GM19099 (cell line): Measurements from ENCODE around the gene PPTC7.

ENCODE experiments used
- POLR2A ChIP-seq: IDR thresholded peaks from 3 replicates; pipeline ENCODE4 v1.6.1; 2011; ENCODE audit warnings: low read depth; ENCODE audit not compliant: insufficient read length; ENCODE audit errors: extremely low read depth

Gene PPTC7

GRCh38 chr12:110514363-110514762 lies 68.8 kb downstream of the PPTC7 start:
- no peak for TF ChIP-seq POLR2A

DNA sequence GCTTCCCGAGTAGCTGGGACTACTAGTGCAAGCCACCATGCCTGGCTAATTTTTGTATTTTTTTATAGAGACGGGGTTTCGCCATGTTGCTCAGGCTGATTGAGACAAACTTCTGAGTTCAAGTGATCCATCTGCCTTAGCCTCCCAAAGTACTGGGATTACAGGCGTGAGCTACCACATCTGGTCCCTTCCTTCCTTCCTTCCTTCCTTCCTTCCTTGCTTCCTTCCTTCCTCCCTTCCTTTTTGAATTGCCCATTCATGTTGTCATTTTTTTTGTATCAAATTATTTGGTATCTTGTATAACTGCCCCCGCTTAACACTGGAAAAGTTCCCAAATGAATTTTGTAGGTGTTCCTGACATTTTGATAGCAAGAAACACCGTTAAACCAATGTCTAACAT lies 69.3 kb downstream of the PPTC7 start:
- TF ChIP-seq POLR2A, result no peak

GRCh38 chr12:110508071-110508586 lies 75.0 kb downstream of the PPTC7 start:
- TF ChIP-seq POLR2A, result no peak

- no peak for TF ChIP-seq POLR2A
Measured at GRCh38 chr12:110505332-110505731, 77.8 kb downstream of the PPTC7 start.

GRCh38 chr12:110503432-110503831 lies 79.7 kb downstream of the PPTC7 start:
- no peak for TF ChIP-seq POLR2A

DNA sequence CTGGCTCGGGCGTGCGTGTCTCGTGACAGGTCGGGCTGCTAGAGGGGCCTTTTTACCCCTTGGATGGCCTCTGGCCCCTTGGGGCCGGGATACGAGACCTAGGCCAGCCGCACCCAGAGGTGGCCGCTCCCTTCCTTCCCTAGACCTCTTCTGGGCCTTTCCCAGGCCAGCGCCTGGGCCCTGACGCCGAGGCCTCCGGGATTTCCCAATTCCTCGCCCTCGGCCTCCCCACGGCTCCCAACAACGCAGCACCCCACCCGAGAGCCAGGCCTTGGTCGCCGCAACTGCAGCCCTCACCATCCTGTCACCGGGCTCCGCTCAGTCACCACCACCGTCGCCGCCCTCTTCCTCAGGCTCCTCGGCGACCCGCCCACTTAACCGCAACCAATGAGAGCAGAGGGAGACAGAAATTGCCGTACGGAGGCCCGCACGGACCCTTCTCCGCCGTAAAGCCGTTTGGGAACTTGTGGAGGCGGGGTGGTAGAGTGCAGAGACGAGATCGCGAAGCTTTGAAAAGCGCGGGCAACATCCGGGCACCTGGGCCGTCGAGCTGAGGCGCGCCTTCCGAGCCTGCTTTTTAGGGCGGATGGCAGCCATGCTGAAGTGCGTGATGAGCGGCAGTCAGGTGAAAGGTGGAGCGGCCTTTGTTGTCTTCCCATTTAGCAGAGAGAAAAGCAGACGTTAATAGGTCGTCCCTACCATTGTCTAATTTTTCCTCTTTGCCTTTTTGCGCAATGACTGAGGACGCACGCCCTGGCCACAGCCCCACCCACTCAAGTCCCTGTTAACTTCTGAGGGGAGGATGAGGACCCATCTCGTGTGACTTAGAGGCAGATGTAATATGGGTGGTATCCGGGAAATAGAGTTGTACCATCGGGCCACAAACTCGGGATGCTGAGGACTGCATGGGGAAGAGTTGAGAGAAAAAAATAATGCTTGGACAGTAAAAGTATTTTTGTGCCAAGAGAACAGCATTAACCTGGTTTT lies 81.1 kb downstream of the PPTC7 start, which contains the start of the genes RAD9B and VPS29:
TSS of gene RAD9B (plus strand) at position 580 of the 987 bp plus-strand sequence. CDS start at position 587, 7 bp downstream.
TSS of gene VPS29 (minus strand) at position 360 of the 987 bp plus-strand sequence. CDS start at position 300, 60 bp downstream.
- peak; percentile 94 for TF ChIP-seq POLR2A

- TF ChIP-seq POLR2A, result no peak
Measured at GRCh38 chr12:110501399-110501751, 81.7 kb downstream of the PPTC7 start.

DNA sequence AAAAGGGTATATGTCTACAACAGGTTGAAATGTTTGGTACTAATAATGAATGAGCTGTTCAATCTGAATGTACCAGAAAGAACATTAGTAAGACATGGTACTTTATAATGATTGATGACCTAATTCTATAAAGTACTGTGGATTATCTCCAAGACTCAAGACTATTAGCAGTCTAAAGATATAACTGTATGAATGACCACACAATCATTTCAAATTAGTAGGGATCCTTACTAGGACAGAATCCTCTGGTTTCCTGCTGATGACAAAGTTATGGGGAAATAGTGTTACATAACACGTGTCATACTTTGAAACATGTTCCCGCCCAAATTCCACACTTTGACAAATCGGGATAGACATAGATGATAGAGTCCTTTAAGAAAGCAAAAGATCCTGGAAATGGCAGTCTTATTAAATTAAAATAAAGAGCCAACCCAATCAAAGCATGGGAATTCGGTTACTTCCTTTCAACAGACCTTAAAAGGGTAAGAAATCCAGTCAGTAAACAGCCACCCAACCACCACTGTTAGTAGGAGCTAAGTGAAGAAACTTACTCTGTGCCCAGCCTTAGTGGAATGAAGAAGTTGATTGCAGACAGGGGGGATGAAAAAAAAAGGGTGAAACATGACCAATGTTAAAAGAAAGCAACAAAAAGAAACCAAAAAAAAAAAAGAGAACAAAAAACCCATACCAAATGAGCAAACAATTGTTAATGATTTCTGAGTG lies 84.0 kb downstream of the PPTC7 start:
- TF ChIP-seq POLR2A, result no peak
